GM19023 (cell line): Measurements from ENCODE around the gene DHX34.

Experiments
- ATAC-seq: cut with Tn5 transposase; IDR thresholded peaks from one replicate; pipeline ENCODE4 v1.9.1; 2021; ENCODE audit warnings: mild to moderate bottlenecking, moderate library complexity; ENCODE audit not compliant: unreplicated experiment

The DHX34 gene

GRCh38 chr19:47414469-47414868 lies 65.4 kb downstream of the DHX34 start:
- no peak for ATAC-seq

GRCh38 chr19:47415953-47416642 lies 67.0 kb downstream of the DHX34 start:
- no peak for ATAC-seq

GRCh38 chr19:47416643-47416985 lies 67.5 kb downstream of the DHX34 start:
- no peak for ATAC-seq

GRCh38 chr19:47417107-47417745 lies 68.1 kb downstream of the DHX34 start:
- no peak for ATAC-seq

GRCh38 chr19:47417746-47418691 lies 68.9 kb downstream of the DHX34 start:
- no peak for ATAC-seq

- ATAC-seq: no peak
Observed at GRCh38 chr19:47418692-47419029, 69.5 kb downstream of the DHX34 start.

GRCh38 chr19:47419030-47419783 lies 70.1 kb downstream of the DHX34 start, which contains the start of gene MEIS3:
TSS of gene MEIS3 (minus strand) at chr19:47419527. CDS start at chr19:47419081, 446 bp downstream.
- ATAC-seq: no peak

- no peak for ATAC-seq
Observed at GRCh38 chr19:47419789-47420188, 70.7 kb downstream of the DHX34 start.

GRCh38 chr19:47421244-47421786 lies 72.2 kb downstream of the DHX34 start:
- ATAC-seq: no peak

- no peak for ATAC-seq
Observed at GRCh38 chr19:47421844-47422395, 72.8 kb downstream of the DHX34 start.

- no peak for ATAC-seq
Observed at GRCh38 chr19:47422417-47423163, 73.5 kb downstream of the DHX34 start.

- ATAC-seq: no peak
Observed at GRCh38 chr19:47423203-47423882, 74.2 kb downstream of the DHX34 start.

GRCh38 chr19:47427241-47428176 lies 78.4 kb downstream of the DHX34 start:
- ATAC-seq: no peak

GRCh38 chr19:47428177-47428894 lies 79.2 kb downstream of the DHX34 start:
- ATAC-seq: no peak

- ATAC-seq: no peak
Observed at GRCh38 chr19:47429140-47429793, 80.2 kb downstream of the DHX34 start.

GRCh38 chr19:47430041-47430802 lies 81.1 kb downstream of the DHX34 start:
- no peak for ATAC-seq
